GM12892 (cell line): ENCODE results near the gene CELF6.

Experiments used
- DNase-seq: peaks from one replicate; pipeline ENCODE4 v3.0.0; 2011; ENCODE audit not compliant: insufficient read length
- FAIRE-seq: peaks from 2 replicates; lab custom pipeline; 2011; peaks lifted over from hg19 to GRCh38; lab: Jason Lieb, UNC
- POLR2A ChIP-seq: IDR thresholded peaks from 2 replicates; pipeline ENCODE4 v1.6.1; 2011; ENCODE audit warnings: low read depth, low read length, control low read depth
- POLR2AphosphoS5 ChIP-seq: IDR thresholded peaks from 2 replicates; pipeline ENCODE4 v1.6.1; 2011; ENCODE audit warnings: low read depth, low read length, control low read depth
- TAF1 ChIP-seq: IDR thresholded peaks from 2 replicates; pipeline ENCODE4 v1.6.1; 2011; ENCODE audit warnings: low read depth, mild to moderate bottlenecking, control low read depth, low read length, borderline replicate concordance

Gene CELF6

GRCh38 chr15:72313448-72313840 is 6.5 kb downstream of the CELF6 start:
- TF ChIP-seq POLR2AphosphoS5 (no peak), TAF1 (no peak)
- DNase-seq (no peak), FAIRE-seq (no peak)

GRCh38 chr15:72312605-72313447 is 7.1 kb downstream of the CELF6 start:
- TF ChIP-seq TAF1 (no peak), POLR2AphosphoS5 (no peak), POLR2A (no peak)
- DNase-seq (peak; percentile 68), FAIRE-seq (peak; percentile 84)

DNA sequence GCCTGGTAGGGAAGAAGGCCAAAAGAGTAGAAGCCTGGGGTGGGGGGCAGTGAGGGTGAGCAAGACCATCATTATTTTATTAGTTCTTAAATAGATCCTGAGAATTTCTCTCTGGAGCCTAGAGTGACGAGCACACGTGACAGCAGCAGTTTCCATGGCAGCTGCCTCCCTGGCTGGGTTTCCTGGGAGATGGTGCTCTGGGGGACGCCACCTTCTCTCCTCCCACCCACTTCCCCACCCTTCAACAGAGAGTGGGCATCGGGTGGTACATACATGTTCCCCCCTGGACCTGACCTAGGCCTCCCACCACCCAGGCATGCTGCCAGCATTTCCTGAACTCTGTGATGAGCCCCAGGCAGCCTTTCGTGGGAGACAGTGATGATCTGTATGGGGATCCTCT is 12.9 kb downstream of the CELF6 start:
- no peak for FAIRE-seq
- no peak for DNase-seq
- TF ChIP-seq TAF1 = no peak
- no peak for TF ChIP-seq POLR2A
- no peak for TF ChIP-seq POLR2AphosphoS5

DNA sequence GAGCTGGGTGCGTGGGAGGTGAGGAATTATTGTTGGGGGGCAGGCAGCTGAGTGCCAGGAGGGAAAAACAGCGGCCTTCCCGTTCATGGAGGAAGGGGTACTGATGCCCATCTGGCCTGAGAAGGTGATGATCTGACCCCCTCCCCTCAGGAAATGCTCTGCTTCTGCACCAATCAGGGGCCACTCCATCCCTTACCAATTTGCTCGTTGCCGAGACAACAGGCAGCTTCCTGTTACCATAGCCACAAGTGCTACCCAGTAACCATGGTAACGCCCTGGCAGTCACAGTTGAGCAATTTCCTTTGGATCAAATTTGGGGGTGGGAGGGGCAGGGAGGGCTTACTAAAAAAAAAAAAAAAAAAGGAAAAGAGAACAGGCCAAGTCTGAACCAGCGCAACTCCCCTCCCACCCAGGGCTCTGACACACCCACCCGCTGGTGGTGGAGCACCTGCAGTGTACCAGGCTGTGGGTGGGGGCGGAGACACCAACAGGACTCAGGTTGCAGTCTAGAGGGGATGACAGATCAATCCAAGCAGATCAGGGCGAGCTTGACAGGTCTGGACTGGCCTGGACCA is 13.7 kb downstream of the CELF6 start:
- DNase-seq (no peak), FAIRE-seq (peak; percentile 69)
- TF ChIP-seq TAF1 (no peak), POLR2A (no peak), POLR2AphosphoS5 (no peak)

GRCh38 chr15:72304596-72304995 is 15.4 kb downstream of the CELF6 start:
- no peak for DNase-seq
- FAIRE-seq = no peak
- TF ChIP-seq POLR2A = no peak
- no peak for TF ChIP-seq TAF1
- no peak for TF ChIP-seq POLR2AphosphoS5

DNA sequence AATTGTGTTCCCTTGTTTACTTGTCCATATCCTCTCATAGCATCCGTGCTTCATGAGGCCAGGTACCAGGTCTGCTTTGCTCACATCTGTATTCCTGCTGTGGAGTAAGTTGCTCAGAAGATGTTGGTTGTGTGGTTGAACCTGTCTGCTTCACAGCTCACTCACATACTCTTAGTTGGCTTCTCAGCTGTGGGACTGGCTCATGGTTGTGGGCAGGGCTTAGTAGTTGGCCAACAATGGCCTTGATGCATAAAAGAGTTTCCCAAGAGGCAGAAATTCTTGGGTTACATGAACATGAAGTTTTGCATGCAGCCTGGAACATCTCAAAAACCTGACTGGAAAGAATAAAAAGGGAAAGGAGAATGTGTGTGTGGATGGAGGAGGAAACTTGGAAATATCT is 17.0 kb downstream of the CELF6 start:
- FAIRE-seq = peak; percentile 61
- TF ChIP-seq POLR2AphosphoS5 (no peak), TAF1 (no peak), POLR2A (no peak)

GRCh38 chr15:72289597-72290325 is 30.2 kb downstream of the CELF6 start:
- DNase-seq = no peak
- TF ChIP-seq POLR2A (no peak), TAF1 (no peak), POLR2AphosphoS5 (no peak)
- FAIRE-seq = no peak

More for the DNA sequence above, 17.0 kb downstream of the CELF6 start:
- no peak for DNase-seq

- no peak for FAIRE-seq
- TF ChIP-seq POLR2AphosphoS5 (no peak), TAF1 (no peak), POLR2A (no peak)
These were observed 31.0 kb downstream of the CELF6 start for GRCh38 chr15:72288796-72289596.

GRCh38 chr15:72285927-72286516 is 33.9 kb downstream of the CELF6 start:
- FAIRE-seq (no peak), DNase-seq (no peak)
- TF ChIP-seq POLR2A (no peak), TAF1 (no peak)

More at GRCh38 chr15:72288796-72289596, 31.0 kb downstream of the CELF6 start:
- DNase-seq = no peak

GRCh38 chr15:72285402-72285801 is 34.6 kb downstream of the CELF6 start:
- FAIRE-seq (no peak), DNase-seq (no peak)
- TF ChIP-seq POLR2AphosphoS5 = no peak
- TF ChIP-seq TAF1 = no peak
- no peak for TF ChIP-seq POLR2A

- FAIRE-seq (no peak), DNase-seq (no peak)
- TF ChIP-seq POLR2A = no peak
- TF ChIP-seq POLR2AphosphoS5 = no peak
- TF ChIP-seq TAF1 = no peak
These were observed 35.2 kb downstream of the CELF6 start for GRCh38 chr15:72284781-72285180.
